ENCODE data around the gene SLC41A3.

The SLC41A3 gene

GRCh38 chr3:126083913-126084767 lies at the start of gene SLC41A3:
SLC41A3 (minus strand) TSS chr3:126084124; CDS start chr3:126068219, 15,905 bp downstream.
- DNase-seq, result peak; percentile 64 to 94

DNA sequence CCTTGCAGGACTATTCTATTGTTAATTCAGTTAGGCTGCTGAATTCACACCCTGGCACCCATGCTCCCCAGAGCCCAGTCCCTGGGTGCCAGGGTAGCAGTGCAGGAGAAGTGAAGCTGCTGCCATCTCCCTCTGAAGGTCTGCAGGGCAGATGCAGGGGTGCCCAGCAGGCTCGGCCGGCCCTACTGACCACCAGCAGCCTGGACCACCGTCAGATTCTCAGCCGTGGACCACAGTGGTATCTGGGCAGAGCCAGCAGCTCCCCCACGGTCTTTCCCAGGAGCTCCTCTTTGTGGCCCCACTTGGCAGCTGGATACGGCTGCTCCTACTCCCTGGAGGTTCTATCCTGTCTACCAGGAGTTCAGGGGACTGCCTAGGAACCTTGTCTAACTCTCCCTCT lies 49.7 kb upstream of the SLC41A3 start:
- no peak for DNase-seq

GRCh38 chr3:126132751-126133511 lies 49.0 kb upstream of the SLC41A3 start:
- peak; percentile 82 to 91 for DNase-seq

GRCh38 chr3:126131881-126132750 lies 48.2 kb upstream of the SLC41A3 start:
- no peak for DNase-seq

- DNase-seq, result no peak
Observed at GRCh38 chr3:126130981-126131745, 47.2 kb upstream of the SLC41A3 start.

DNA sequence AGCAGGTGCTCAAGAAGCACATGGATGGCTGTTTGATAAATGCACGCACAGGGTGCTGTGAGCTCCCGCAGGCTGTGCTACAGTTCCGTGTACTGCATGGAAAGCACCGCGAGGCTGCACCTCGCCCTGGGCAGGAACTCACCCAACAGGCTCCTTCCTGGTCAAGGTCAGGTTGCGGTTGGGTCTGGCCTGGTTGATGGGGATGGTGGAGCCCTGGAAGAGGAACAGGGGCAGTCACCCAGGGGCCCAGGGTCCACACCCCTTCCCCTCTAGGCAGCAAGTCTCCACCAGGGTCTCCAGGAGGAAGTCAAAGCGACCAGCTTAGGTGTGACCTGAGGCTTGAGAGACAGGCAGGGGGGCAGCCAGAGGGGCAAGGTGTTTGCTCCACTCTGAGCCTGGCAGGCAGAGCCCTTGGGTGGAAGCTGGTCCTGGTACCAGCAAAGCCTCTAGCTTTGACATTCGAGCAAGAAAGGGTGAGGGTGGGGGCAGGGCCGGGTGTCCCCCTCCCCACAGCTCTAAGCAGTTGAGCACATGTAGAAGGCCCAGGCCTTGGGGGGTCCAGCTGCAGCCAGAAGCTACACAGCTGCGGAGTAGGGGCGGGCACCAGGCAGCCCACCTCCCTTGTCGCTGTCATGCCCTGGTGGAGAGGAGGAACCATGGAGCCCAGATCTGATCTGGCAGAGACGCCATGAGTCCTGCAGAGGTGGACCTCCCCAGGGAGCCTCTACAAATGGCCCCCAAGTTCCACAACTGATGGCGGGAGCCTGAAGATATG lies 46.3 kb upstream of the SLC41A3 start:
- no peak for DNase-seq

GRCh38 chr3:126129398-126129891 lies 45.5 kb upstream of the SLC41A3 start:
- no peak for DNase-seq

DNA sequence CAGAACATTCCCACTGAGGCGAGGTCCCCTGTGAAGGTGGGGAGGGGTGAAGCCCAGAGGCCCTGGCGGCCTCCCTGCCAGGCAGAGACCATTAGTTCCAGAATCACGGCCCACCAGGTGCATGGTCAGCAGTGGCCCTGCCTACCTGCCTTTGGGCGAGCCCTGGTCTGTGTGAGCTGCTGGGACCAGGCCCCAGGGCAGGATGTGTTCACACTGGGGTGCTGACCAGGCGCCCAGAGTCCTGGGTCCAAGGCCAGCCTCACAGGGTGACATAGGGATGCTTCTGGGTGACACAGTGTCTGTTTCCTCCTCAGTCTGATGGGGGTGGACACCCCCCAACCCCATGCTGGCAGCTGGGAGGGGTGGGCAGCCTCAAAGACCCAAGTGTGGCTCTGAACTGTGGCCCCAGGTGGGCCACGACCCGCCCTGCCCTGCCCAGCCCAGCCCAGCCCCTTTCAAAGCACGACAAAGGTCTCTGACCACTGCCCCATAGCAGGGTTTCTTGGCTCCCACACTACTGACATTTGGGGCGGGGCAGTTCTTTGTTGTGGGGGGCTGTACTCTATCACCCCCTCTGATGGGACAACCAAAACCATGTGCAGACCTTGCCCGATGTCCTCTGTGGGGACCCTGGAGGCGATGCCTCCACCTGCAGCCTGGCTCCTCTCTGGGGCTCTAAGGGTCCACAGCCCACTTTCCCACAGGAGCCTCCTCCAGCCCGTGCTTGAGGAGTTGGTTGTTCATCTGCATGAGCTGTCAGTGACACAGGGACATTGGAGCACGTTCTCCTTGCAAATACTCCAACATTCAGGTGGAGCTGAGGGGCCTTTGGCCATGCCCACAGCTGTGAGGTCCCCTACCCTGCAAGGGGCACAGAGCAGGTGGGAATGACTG lies 44.8 kb upstream of the SLC41A3 start:
- no peak for DNase-seq

GRCh38 chr3:126127904-126128303 lies 44.0 kb upstream of the SLC41A3 start:
- DNase-seq, result no peak

DNA sequence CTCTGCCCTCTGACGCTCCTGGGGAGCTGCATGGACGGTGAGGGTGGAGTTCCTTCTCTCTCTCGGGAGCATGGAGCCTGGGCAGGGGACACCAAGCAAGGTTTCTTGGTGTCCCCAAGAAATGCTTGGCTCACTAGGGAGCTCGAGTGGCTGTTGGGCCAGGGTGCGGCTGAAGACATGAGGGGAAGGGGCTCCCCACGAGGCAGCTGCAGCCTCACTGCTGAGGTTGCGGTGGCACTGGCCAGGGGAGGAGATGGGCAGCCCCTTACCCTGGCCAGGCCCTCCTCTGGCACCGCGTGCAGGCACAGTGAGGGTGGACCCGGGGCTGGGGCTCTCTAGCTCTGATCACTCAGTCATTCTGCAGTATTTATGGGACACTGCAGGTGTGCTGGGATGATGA lies 43.5 kb upstream of the SLC41A3 start:
- DNase-seq, result no peak

GRCh38 chr3:126126811-126127431 lies 43.0 kb upstream of the SLC41A3 start:
- DNase-seq, result no peak

DNA sequence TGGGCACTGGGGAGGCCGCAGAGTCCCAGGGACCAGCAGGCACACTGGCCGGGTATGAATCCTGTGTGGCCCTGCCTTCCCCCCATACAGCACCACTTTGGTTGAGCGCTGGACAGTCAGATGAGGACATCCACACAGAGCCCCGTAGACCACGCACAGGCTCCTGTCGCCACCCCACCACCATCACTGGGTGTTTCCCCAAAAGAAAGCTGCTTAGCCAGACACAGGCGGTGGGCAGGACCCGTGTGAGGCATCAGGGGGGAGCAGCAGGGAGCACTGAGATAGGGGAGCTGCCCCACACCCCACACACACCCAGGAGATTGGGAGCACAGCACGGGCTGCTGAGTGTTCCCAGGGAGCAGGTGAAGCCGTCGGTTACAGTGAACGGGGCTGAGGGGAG lies 42.4 kb upstream of the SLC41A3 start:
- no peak for DNase-seq

- no peak for DNase-seq
Observed at GRCh38 chr3:126125781-126126251, 41.9 kb upstream of the SLC41A3 start.

- DNase-seq, result peak in 1 of 2 experiments; percentile 38
Observed at GRCh38 chr3:126125341-126125740, 41.4 kb upstream of the SLC41A3 start.

DNA sequence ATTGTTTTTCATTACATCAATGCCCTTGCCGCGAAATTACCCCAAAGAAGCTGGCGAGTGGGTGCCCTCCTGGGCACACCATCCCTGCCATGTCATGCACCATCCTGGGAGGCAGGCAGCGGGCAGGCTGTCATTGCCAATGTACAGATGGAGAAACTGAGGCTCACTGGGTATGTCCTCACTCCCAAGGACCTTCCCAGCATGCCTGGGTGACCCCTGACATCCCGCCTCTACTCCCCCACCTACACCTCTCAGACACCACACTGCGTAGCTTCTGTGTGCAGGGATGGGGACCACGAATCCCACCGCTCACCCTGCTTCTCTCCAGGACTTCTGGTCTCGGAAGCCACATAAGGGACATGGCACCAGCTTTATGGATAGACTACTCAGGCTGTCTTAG lies 41.0 kb upstream of the SLC41A3 start:
- DNase-seq, result no peak

- DNase-seq, result peak; percentile 87 to 94
Observed at GRCh38 chr3:126124148-126124868, 40.4 kb upstream of the SLC41A3 start.

- DNase-seq, result no peak
Observed at GRCh38 chr3:126121632-126122031, 37.7 kb upstream of the SLC41A3 start.

- no peak for DNase-seq
Observed at GRCh38 chr3:126121074-126121473, 37.1 kb upstream of the SLC41A3 start.

DNA sequence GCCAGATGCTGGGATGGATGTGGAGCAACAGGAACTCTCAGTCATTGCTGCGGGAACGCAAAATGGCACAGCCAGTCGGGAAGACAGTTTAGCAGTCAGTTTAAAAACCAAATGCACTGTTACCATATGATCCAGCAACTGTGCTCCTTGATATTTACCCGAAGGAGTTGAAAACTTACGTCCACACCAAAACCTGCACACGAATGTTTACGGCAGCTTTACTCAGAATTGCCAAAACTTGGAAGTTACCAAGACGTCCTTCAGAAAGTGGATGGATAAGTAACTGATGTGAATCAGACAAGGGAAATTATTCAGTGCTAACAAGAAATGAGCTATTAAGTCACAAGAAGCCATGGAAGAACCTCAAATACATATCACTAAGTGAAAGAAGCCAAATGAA lies 36.1 kb upstream of the SLC41A3 start:
- DNase-seq, result no peak
